Caco-2 (cell line): Measurements from ENCODE around the gene TMEM91. TPM values are rescaled to one million over a fixed set of nuclear protein-coding genes. Genes with fewer than 3 reads are reported as not detected.
A peak's percentile ranks its signal among the peaks of the same experiment; 100 is the strongest.
"Not testable (repeated sequence)": the region's sequence is repeated elsewhere in the genome, so short reads cannot be mapped to it uniquely, and the experiment has no call there.

Experiments
- BruUV-seq: library from RNA; stranded (reverse); fragments of 400-500 nt; replicated peaks from 2 replicates; lab custom pipeline; 2021; lab: Mats Ljungman, UMichigan
- CTCF ChIA-PET: fragments of 300-600 bp; sonication (Branson Sonifier 250); formaldehyde crosslinking; loops from one replicate; lab custom pipeline; 2022; ENCODE audit warnings: antibody characterized with exemption; lab: Charles Lee
- POLR2A ChIA-PET: fragments of 300-600 bp; sonication (Branson Sonifier 250); formaldehyde crosslinking; loops from one replicate; lab custom pipeline; 2022; ENCODE audit warnings: antibody characterized with exemption; lab: Charles Lee
- DNase-seq, 2 experiments: peaks; one replicate each; pipeline versions ENCODE4 v3.0.0 to v3.0.0-alpha.2; 2020 to 2022
- H3K27me3 ChIP-seq: replicated peaks from 2 replicates; pipeline ENCODE4 v1.6.0; 2011; ENCODE audit warnings: low read length; ENCODE audit not compliant: control insufficient read depth, insufficient read depth
- H3K36me3 ChIP-seq: 2 replicates; pipeline ENCODE4 v1.5.1; 2011; ENCODE audit warnings: low read length; ENCODE audit not compliant: control insufficient read depth, insufficient read depth
- H3K4me1 ChIP-seq: fragments of 250-450 bp; sonication (Bioruptor Pico); 2 replicates; pipeline ENCODE4 v1.5.1; 2020; ENCODE audit warnings: mild to moderate bottlenecking
- H3K4me3 ChIP-seq: 2 replicates; pipeline ENCODE4 v1.5.1; 2011; ENCODE audit warnings: low read depth, mild to moderate bottlenecking, control low read depth, low read length
- H3K9me3 ChIP-seq: fragments of 250-450 bp; sonication (Bioruptor Pico); 2 replicates; pipeline ENCODE4 v1.5.1; 2020; ENCODE audit warnings: mild to moderate bottlenecking, moderate library complexity
- H3K27ac Mint-ChIP-seq: one replicate; pipeline ENCODE4 v1.8.0; 2022; ENCODE audit warnings: mixed read lengths; ENCODE audit not compliant: unreplicated experiment
- H3K27me3 Mint-ChIP-seq: one replicate; pipeline ENCODE4 v1.8.0; 2022; ENCODE audit warnings: mixed read lengths; ENCODE audit not compliant: insufficient read depth, unreplicated experiment
- H3K36me3 Mint-ChIP-seq: one replicate; pipeline ENCODE4 v1.8.0; 2022; ENCODE audit warnings: mild to moderate bottlenecking, mixed read lengths; ENCODE audit not compliant: insufficient read depth, unreplicated experiment
- H3K4me1 Mint-ChIP-seq: one replicate; pipeline ENCODE4 v1.8.0; 2022; ENCODE audit warnings: low read depth, mixed read lengths; ENCODE audit not compliant: unreplicated experiment
- H3K4me3 Mint-ChIP-seq: one replicate; pipeline ENCODE4 v1.8.0; 2022; ENCODE audit warnings: mild to moderate bottlenecking, moderate library complexity, mixed read lengths; ENCODE audit not compliant: unreplicated experiment
- H3K9me3 Mint-ChIP-seq: one replicate; pipeline ENCODE4 v1.8.0; 2022; ENCODE audit warnings: mixed read lengths; ENCODE audit not compliant: unreplicated experiment
- intact Hi-C: fragments of 100-400 bp; cut with micrococcal nuclease; formaldehyde crosslinking; loops from one replicate; pipeline ENCODE4 v1.10.0; 2022; ENCODE audit not compliant: unreplicated experiment
- total RNA-seq: library from RNA; stranded (reverse); gene quantifications from 2 replicates; pipeline ENCODE4 v1.2.3, GENCODE V29; 2022
- TF ChIP-seq, protein P1 (sequence below), 2 experiments: fragments of 200-600 bp in 1 of 2; IDR thresholded peaks; 1 replicate in 1 of 2; 2 replicates in 1 of 2; pipeline versions ENCODE4 v1.5.1 to v1.8.0; 2011 to 2022; ENCODE audit warnings: antibody characterized with exemption in 1 of 2, control low read depth in 1 of 2, inconsistent platforms in 1 of 2, low read depth in 1 of 2, low read length in 1 of 2, mild to moderate bottlenecking in 1 of 2, moderate library complexity in 1 of 2; ENCODE audit not compliant: insufficient read depth in 1 of 2, severe bottlenecking in 1 of 2, unreplicated experiment in 1 of 2

TMEM91 gene
- total RNA-seq, 1 experiment from 2014 or later = 1.4 TPM

DNA sequence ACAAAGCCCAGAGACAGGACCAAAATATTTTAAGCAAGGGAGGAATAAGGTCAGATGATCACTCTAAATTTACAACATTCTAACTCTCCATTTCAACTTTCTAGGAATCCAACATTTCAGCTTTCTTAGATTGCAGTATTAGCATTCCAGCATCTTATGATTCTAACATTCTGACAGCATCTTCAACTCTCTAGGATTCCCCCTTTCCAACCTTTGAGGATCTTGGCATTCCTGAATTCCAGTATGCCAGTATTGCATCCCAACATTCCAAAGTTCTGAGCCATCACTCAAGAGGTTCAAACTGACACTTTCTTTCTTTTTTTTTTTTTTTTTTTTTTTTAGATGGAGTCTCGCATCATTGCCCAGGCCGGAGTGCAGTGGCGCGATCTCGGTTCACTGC lies 36.4 kb upstream of the TMEM91 start:
- Histone ChIP-seq H3K4me3 (no peak overlapping the region), H3K36me3 (no peaks in the 10 kb centered on the region), H3K9me3 (no peaks in the 10 kb centered on the region), H3K27me3 (no peaks in the 10 kb centered on the region), H3K4me1 (no peaks in the 10 kb centered on the region)
- no peaks in the 10 kb centered on the region for H3K27me3 Mint-ChIP-seq
- BruUV-seq = no TSS peak
- TF ChIP-seq, protein P1, sequence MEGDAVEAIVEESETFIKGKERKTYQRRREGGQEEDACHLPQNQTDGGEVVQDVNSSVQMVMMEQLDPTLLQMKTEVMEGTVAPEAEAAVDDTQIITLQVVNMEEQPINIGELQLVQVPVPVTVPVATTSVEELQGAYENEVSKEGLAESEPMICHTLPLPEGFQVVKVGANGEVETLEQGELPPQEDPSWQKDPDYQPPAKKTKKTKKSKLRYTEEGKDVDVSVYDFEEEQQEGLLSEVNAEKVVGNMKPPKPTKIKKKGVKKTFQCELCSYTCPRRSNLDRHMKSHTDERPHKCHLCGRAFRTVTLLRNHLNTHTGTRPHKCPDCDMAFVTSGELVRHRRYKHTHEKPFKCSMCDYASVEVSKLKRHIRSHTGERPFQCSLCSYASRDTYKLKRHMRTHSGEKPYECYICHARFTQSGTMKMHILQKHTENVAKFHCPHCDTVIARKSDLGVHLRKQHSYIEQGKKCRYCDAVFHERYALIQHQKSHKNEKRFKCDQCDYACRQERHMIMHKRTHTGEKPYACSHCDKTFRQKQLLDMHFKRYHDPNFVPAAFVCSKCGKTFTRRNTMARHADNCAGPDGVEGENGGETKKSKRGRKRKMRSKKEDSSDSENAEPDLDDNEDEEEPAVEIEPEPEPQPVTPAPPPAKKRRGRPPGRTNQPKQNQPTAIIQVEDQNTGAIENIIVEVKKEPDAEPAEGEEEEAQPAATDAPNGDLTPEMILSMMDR (IDR thresholded peaks at IDR 0.05; ENCODE audit: insufficient read depth in 1 of 2, low read depth in 1 of 2, low read length in 1 of 2, severe bottlenecking in 1 of 2, unreplicated experiment in 1 of 2) = no peak
- DNase-seq = no peak
- no peak overlapping the region for H3K4me3 Mint-ChIP-seq
- H3K4me1 Mint-ChIP-seq = no peaks in the 10 kb centered on the region
- ChIA-PET POLR2A (no interaction called here), CTCF (interaction anchor here (0.5 kb wide), 1 partner anchor 108 kb away, joined by 4 read pairs; no protein-coding TSS in a partner anchor)
- peaks cover 12% of the 10 kb centered on the region for H3K36me3 Mint-ChIP-seq
- H3K27ac Mint-ChIP-seq = no peak overlapping the region
- no peaks in the 10 kb centered on the region for H3K9me3 Mint-ChIP-seq
- intact Hi-C loops = loop anchor here (10.0 kb wide), 1 partner anchor 225 kb away; no protein-coding TSS in a partner anchor

DNA sequence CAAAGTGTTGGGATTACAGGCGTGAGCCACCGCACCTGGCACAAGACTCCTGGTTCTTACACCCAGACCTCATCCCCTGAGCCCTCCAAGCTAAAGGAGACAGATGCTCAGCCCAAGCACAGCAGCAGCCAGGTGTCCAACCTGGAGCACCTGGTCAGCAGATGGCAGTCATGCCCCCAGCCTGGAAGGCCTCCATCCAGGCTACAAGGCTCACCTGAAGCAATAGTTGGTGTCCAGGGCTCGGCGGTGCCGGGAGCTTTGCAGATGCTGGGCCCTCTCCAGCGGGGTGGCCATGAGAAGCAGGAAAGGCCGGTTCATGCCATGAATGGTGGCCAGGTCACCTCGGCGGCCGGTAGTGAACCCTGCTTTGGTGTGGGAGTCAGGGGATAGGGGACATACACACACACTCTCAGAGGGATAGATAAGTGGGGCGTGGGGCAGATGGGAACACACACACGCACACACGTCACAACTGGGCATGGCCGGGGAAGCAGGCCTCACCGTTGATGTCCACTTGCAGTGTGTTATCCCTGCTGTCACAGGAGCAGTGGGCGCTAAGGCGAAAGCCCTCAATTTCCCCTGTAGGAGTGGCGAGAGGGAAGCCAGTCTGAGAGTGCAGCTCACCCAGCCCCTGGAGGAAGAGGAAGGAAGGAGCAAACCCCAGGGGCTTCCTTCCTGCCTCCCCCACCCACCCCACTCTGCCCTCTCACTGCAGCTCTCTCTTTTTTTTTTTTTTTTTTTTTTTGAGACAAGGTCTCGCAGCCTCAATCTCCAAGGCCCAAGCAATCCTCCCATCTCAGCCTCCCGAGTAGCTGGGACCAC lies 34.5 kb upstream of the TMEM91 start:
- no TSS peak for BruUV-seq
- H3K4me3 Mint-ChIP-seq = no peak overlapping the region
- no peaks in the 10 kb centered on the region for H3K27me3 Mint-ChIP-seq
- TF ChIP-seq, protein P1 (IDR thresholded peaks at IDR 0.05; ENCODE audit: insufficient read depth in 1 of 2, low read depth in 1 of 2, low read length in 1 of 2, severe bottlenecking in 1 of 2, unreplicated experiment in 1 of 2) = peak; percentile 53 to 84
- no peaks in the 10 kb centered on the region for H3K9me3 Mint-ChIP-seq
- no peak overlapping the region for H3K27ac Mint-ChIP-seq
- no peaks in the 10 kb centered on the region for H3K4me1 Mint-ChIP-seq
- no peaks in the 10 kb centered on the region for H3K4me1 ChIP-seq
- H3K4me3 ChIP-seq = no peak overlapping the region
- peaks cover 12% of the 10 kb centered on the region for H3K36me3 Mint-ChIP-seq
- no peaks in the 10 kb centered on the region for H3K27me3 ChIP-seq
- intact Hi-C loops = loop anchor here (1.0 to 10.0 kb wide), 3 partner anchors 10 to 223 kb away; no protein-coding TSS in a partner anchor
- H3K36me3 ChIP-seq = no peaks in the 10 kb centered on the region
- CTCF ChIA-PET = interaction anchor here (0.5 to 1.8 kb wide), 17 partner anchors 11 to 679 kb away, joined by 3 to 19 read pairs (median 4); partner anchors contain the start of genes B3GNT8, B9D2 and DMAC2
- H3K9me3 ChIP-seq = no peaks in the 10 kb centered on the region
- POLR2A ChIA-PET = no interaction called here
- DNase-seq = peak; percentile 68 to 73

DNA sequence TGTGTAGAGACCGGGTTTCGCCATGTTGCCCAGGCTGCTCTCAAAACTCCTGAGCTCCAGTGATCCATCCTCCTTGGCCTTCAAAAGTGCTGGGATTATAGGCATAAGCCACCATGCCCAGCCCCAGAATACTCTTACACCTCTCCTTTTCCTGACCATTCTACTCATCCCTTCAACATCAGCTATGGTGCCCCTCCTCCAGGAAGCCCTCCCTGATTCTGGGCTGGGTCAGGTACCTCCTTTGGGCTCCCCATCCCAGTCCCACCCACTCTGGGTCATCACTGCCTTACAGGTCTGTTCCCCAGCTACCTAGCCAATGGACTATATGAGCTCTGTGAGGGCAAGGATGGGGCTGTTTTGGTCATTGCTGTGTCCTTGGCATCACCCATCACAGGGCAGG lies 32.2 kb upstream of the TMEM91 start:
- Mint-ChIP-seq H3K27me3 (no peaks in the 10 kb centered on the region), H3K4me3 (no peak overlapping the region), H3K4me1 (no peaks in the 10 kb centered on the region), H3K36me3 (peaks cover 13% of the 10 kb centered on the region), H3K27ac (no peak overlapping the region), H3K9me3 (no peaks in the 10 kb centered on the region)
- Histone ChIP-seq H3K4me1 (no peaks in the 10 kb centered on the region), H3K27me3 (no peaks in the 10 kb centered on the region), H3K4me3 (no peak overlapping the region), H3K9me3 (no peaks in the 10 kb centered on the region), H3K36me3 (no peaks in the 10 kb centered on the region)
- BruUV-seq = no TSS peak
- DNase-seq = no peak
- ChIA-PET POLR2A (no interaction called here), CTCF (no interaction called here)
- intact Hi-C loops = loop anchor here (10.0 kb wide), 1 partner anchor 221 kb away; no protein-coding TSS in a partner anchor
- TF ChIP-seq, protein P1 (IDR thresholded peaks at IDR 0.05; ENCODE audit: insufficient read depth in 1 of 2, low read depth in 1 of 2, low read length in 1 of 2, severe bottlenecking in 1 of 2, unreplicated experiment in 1 of 2) = no peak

DNA sequence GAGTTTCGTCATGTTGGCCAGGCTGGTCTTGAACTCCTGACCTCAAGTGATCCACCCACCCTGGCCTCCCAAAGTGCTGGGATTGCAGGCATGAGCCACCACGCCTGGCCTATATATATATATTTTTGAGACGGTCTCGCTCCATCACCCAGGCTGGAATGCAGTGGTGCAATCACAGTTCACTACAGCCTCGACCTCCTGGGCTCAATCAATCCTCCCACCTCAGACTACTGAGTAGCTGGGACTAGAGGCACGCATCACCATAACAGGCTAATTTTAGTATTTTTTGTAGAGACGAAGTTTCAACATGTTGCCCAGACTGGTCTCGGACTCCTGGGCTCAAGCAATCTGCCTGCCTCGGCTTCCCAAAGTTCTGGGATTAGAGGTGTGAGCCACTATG lies 29.4 kb upstream of the TMEM91 start:
- H3K4me3 Mint-ChIP-seq, H3K27ac Mint-ChIP-seq, POLR2A ChIA-PET, DNase-seq, H3K27me3 ChIP-seq, H3K9me3 ChIP-seq, H3K9me3 Mint-ChIP-seq, H3K27me3 Mint-ChIP-seq, H3K4me1 ChIP-seq, H3K4me3 ChIP-seq, H3K36me3 ChIP-seq, BruUV-seq, H3K36me3 Mint-ChIP-seq: not testable (repeated sequence)
- CTCF ChIA-PET = interaction anchor here (0.9 kb wide), 1 partner anchor 93 kb away, joined by 4 read pairs; no protein-coding TSS in a partner anchor
- H3K4me1 Mint-ChIP-seq = peaks cover 11% of the 10 kb centered on the region
- intact Hi-C loops = loop anchor here (10.0 kb wide), 1 partner anchor 218 kb away; no protein-coding TSS in a partner anchor
